ENCODE measurements around the gene JAKMIP2.

DNA sequence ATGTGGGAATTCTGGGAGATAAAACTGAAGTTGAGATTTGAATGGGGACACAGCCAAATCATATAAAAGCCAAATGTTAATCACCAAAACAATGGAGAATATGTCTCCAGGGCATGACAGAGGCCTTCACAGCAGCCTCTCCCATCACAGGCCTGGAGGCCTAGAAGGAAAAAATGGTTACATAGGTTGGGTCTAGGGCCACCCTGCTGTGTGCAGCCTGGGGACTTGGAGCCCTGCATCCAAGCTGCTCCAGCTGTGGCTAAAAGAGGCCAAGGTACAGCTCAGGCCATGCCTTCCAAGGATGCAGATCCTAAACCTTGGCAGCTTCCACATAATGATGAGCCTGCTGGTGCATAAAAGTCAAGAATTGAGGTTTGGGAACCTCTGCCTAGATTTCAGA is 85.1 kb downstream of the JAKMIP2 start:
- TF ChIP-seq, protein P1, sequence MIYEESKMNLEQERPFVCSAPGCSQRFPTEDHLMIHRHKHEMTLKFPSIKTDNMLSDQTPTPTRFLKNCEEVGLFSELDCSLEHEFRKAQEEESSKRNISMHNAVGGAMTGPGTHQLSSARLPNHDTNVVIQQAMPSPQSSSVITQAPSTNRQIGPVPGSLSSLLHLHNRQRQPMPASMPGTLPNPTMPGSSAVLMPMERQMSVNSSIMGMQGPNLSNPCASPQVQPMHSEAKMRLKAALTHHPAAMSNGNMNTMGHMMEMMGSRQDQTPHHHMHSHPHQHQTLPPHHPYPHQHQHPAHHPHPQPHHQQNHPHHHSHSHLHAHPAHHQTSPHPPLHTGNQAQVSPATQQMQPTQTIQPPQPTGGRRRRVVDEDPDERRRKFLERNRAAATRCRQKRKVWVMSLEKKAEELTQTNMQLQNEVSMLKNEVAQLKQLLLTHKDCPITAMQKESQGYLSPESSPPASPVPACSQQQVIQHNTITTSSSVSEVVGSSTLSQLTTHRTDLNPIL (CRISPR knock-in tag; IDR thresholded peaks at IDR 0.05; ENCODE audit: low read depth) = no peak
- TF ChIP-seq ARNTL (CRISPR knock-in tag; IDR thresholded peaks at IDR 0.05; ENCODE audit: borderline replicate concordance, low read depth) = no peak
- TF ChIP-seq ZFP30 (CRISPR knock-in tag; IDR thresholded peaks at IDR 0.05) = no peak
- TF ChIP-seq, protein P2, sequence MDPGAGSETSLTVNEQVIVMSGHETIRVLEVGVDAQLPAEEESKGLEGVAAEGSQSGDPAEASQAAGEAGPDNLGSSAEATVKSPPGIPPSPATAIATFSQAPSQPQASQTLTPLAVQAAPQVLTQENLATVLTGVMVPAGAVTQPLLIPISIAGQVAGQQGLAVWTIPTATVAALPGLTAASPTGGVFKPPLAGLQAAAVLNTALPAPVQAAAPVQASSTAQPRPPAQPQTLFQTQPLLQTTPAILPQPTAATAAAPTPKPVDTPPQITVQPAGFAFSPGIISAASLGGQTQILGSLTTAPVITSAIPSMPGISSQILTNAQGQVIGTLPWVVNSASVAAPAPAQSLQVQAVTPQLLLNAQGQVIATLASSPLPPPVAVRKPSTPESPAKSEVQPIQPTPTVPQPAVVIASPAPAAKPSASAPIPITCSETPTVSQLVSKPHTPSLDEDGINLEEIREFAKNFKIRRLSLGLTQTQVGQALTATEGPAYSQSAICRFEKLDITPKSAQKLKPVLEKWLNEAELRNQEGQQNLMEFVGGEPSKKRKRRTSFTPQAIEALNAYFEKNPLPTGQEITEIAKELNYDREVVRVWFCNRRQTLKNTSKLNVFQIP (CRISPR knock-in tag; IDR thresholded peaks at IDR 0.05; ENCODE audit: borderline replicate concordance, low read depth) = no peak
- no peak for TF ChIP-seq RARB (CRISPR knock-in tag; IDR thresholded peaks at IDR 0.05)
- TF ChIP-seq, protein P3, sequence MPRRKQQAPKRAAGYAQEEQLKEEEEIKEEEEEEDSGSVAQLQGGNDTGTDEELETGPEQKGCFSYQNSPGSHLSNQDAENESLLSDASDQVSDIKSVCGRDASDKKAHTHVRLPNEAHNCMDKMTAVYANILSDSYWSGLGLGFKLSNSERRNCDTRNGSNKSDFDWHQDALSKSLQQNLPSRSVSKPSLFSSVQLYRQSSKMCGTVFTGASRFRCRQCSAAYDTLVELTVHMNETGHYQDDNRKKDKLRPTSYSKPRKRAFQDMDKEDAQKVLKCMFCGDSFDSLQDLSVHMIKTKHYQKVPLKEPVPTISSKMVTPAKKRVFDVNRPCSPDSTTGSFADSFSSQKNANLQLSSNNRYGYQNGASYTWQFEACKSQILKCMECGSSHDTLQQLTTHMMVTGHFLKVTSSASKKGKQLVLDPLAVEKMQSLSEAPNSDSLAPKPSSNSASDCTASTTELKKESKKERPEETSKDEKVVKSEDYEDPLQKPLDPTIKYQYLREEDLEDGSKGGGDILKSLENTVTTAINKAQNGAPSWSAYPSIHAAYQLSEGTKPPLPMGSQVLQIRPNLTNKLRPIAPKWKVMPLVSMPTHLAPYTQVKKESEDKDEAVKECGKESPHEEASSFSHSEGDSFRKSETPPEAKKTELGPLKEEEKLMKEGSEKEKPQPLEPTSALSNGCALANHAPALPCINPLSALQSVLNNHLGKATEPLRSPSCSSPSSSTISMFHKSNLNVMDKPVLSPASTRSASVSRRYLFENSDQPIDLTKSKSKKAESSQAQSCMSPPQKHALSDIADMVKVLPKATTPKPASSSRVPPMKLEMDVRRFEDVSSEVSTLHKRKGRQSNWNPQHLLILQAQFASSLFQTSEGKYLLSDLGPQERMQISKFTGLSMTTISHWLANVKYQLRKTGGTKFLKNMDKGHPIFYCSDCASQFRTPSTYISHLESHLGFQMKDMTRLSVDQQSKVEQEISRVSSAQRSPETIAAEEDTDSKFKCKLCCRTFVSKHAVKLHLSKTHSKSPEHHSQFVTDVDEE (CRISPR knock-in tag; IDR thresholded peaks at IDR 0.05) = no peak
- TF ChIP-seq, protein P4, sequence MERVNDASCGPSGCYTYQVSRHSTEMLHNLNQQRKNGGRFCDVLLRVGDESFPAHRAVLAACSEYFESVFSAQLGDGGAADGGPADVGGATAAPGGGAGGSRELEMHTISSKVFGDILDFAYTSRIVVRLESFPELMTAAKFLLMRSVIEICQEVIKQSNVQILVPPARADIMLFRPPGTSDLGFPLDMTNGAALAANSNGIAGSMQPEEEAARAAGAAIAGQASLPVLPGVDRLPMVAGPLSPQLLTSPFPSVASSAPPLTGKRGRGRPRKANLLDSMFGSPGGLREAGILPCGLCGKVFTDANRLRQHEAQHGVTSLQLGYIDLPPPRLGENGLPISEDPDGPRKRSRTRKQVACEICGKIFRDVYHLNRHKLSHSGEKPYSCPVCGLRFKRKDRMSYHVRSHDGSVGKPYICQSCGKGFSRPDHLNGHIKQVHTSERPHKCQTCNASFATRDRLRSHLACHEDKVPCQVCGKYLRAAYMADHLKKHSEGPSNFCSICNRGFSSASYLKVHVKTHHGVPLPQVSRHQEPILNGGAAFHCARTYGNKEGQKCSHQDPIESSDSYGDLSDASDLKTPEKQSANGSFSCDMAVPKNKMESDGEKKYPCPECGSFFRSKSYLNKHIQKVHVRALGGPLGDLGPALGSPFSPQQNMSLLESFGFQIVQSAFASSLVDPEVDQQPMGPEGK (CRISPR knock-in tag; IDR thresholded peaks at IDR 0.05; ENCODE audit: borderline replicate concordance) = no peak
- TF ChIP-seq ISL1 (CRISPR knock-in tag; IDR thresholded peaks at IDR 0.05) = no peak

Measured in SK-N-SH treated with all-trans-retinoic acid at 6 μM for 48 hours (cell line).